Activated CD4-positive, alpha-beta memory T cell treated with anti-CD3 and anti-CD28 coated beads, Interleukin-2, amount 10 ng/mL, durations not matched to agents 7 days and 5 days (primary cell): ENCODE measurements around the gene FOLR2. TPM values are rescaled to one million over a fixed set of nuclear protein-coding genes. Genes with fewer than 3 reads are reported as not detected.
A peak's percentile ranks its signal among the peaks of the same experiment; 100 is the strongest.

Experiments
- CTCF ChIA-PET: fragments of 350-600 bp; sonication (Branson Sonifier 250); formaldehyde crosslinking; loops from one replicate; lab custom pipeline; 2021; ENCODE audit warnings: antibody characterized with exemption, inconsistent platforms; lab: Charles Lee
- POLR2A ChIA-PET: fragments of 350-600 bp; sonication (Branson Sonifier 250); formaldehyde crosslinking; loops from one replicate; lab custom pipeline; 2021; ENCODE audit warnings: antibody characterized with exemption; lab: Charles Lee
- DNase-seq: peaks from one replicate; pipeline ENCODE4 v3.0.0-alpha.2; 2020
- H3K27ac Mint-ChIP-seq: one replicate; pipeline ENCODE4 v1.8.0; 2021; ENCODE audit warnings: mild to moderate bottlenecking, mixed read lengths
- H3K27me3 Mint-ChIP-seq: one replicate; pipeline ENCODE4 v1.8.0; 2021; ENCODE audit warnings: mixed read lengths
- H3K36me3 Mint-ChIP-seq: one replicate; pipeline ENCODE4 v1.8.0; 2021; ENCODE audit warnings: low read depth, mixed read lengths
- H3K4me1 Mint-ChIP-seq: one replicate; pipeline ENCODE4 v1.8.0; 2021; ENCODE audit warnings: mixed read lengths
- H3K4me3 Mint-ChIP-seq: one replicate; pipeline ENCODE4 v1.8.0; 2021; ENCODE audit warnings: mild to moderate bottlenecking, mixed read lengths
- H3K9me3 Mint-ChIP-seq: one replicate; pipeline ENCODE4 v1.8.0; 2021; ENCODE audit warnings: mixed read lengths
- total RNA-seq, 2 experiments: library from RNA; stranded (reverse); gene quantifications; one replicate each; pipeline ENCODE4 v1.2.3, GENCODE V29; 2021

Gene FOLR2
- total RNA-seq, 2 experiments from 2014 or later: not detected

- H3K27ac Mint-ChIP-seq: no peak overlapping the region
- H3K36me3 Mint-ChIP-seq: peaks cover 52% of the 10 kb centered on the region
- DNase-seq: no peak
- ChIA-PET POLR2A (interaction anchor here (0.6 to 2.0 kb wide), 3 partner anchors 7 to 12 kb away, joined by 3 to 8 read pairs (median 3); partner anchors contain the start of gene INPPL1), CTCF (interaction anchor here (0.7 to 2.9 kb wide), 4 partner anchors 25 to 258 kb away, joined by 3 to 11 read pairs (median 4); no protein-coding TSS in a partner anchor)
- peaks cover 7% of the 10 kb centered on the region for H3K4me1 Mint-ChIP-seq
- peaks cover 13% of the 10 kb centered on the region for H3K27me3 Mint-ChIP-seq
- no peaks in the 10 kb centered on the region for H3K9me3 Mint-ChIP-seq
- no peak overlapping the region for H3K4me3 Mint-ChIP-seq
These were observed 18.9 kb downstream of the FOLR2 start for GRCh38 chr11:72235351-72236057.

GRCh38 chr11:72236083-72236697 lies 19.6 kb downstream of the FOLR2 start:
- ChIA-PET POLR2A (interaction anchor here (0.6 to 2.0 kb wide), 4 partner anchors 8 to 13 kb away, joined by 3 to 8 read pairs (median 3); partner anchors contain the start of gene INPPL1), CTCF (interaction anchor here (0.7 to 2.9 kb wide), 7 partner anchors 13 to 259 kb away, joined by 3 to 11 read pairs (median 5); no protein-coding TSS in a partner anchor)
- Mint-ChIP-seq H3K9me3 (no peaks in the 10 kb centered on the region), H3K4me1 (peaks cover 12% of the 10 kb centered on the region), H3K36me3 (peaks cover 50% of the 10 kb centered on the region), H3K4me3 (no peak overlapping the region), H3K27me3 (peaks cover 20% of the 10 kb centered on the region), H3K27ac (no peak overlapping the region)
- DNase-seq: no peak

GRCh38 chr11:72236774-72237111 lies 20.1 kb downstream of the FOLR2 start:
- no peak for DNase-seq
- Mint-ChIP-seq H3K4me1 (peaks cover 12% of the 10 kb centered on the region), H3K9me3 (no peaks in the 10 kb centered on the region), H3K27ac (no peak overlapping the region), H3K4me3 (no peak overlapping the region), H3K36me3 (peaks cover 45% of the 10 kb centered on the region), H3K27me3 (peaks cover 25% of the 10 kb centered on the region)
- ChIA-PET CTCF (interaction anchor here (0.9 to 2.9 kb wide), 7 partner anchors 11 to 259 kb away, joined by 3 to 14 read pairs (median 5); partner anchors contain the start of gene INPPL1), POLR2A (interaction anchor here (0.8 to 2.0 kb wide), 3 partner anchors 9 to 13 kb away, joined by 3 to 8 read pairs (median 3); partner anchors contain the start of gene INPPL1)

- ChIA-PET POLR2A (interaction anchor here (0.8 to 2.0 kb wide), 4 partner anchors 12 to 18 kb away, joined by 3 to 8 read pairs (median 3); partner anchors contain the start of gene INPPL1), CTCF (interaction anchor here (0.9 to 2.9 kb wide), 20 partner anchors 12 to 309 kb away, joined by 3 to 14 read pairs (median 4); partner anchors contain the start of genes INPPL1 and XNDC1N)
- H3K27ac Mint-ChIP-seq: no peak overlapping the region
- no peak for DNase-seq
- peaks cover 12% of the 10 kb centered on the region for H3K4me1 Mint-ChIP-seq
- H3K9me3 Mint-ChIP-seq: no peaks in the 10 kb centered on the region
- peaks cover 31% of the 10 kb centered on the region for H3K27me3 Mint-ChIP-seq
- no peak overlapping the region for H3K4me3 Mint-ChIP-seq
- peaks cover 40% of the 10 kb centered on the region for H3K36me3 Mint-ChIP-seq
These were observed 20.7 kb downstream of the FOLR2 start for GRCh38 chr11:72237112-72237931.

GRCh38 chr11:72238040-72238450 lies 21.5 kb downstream of the FOLR2 start:
- DNase-seq: peak; percentile 65
- no peak overlapping the region for H3K27ac Mint-ChIP-seq
- ChIA-PET POLR2A (interaction anchor here (0.9 to 1.3 kb wide), 2 partner anchors 13 to 17 kb away, joined by 3 read pairs; partner anchors contain the start of gene INPPL1), CTCF (interaction anchor here (0.6 to 2.9 kb wide), 24 partner anchors 8 to 310 kb away, joined by 3 to 14 read pairs (median 4); partner anchors contain the start of genes INPPL1 and XNDC1N)
- H3K27me3 Mint-ChIP-seq: peaks cover 38% of the 10 kb centered on the region
- peaks cover 12% of the 10 kb centered on the region for H3K4me1 Mint-ChIP-seq
- no peak overlapping the region for H3K4me3 Mint-ChIP-seq
- H3K36me3 Mint-ChIP-seq: peaks cover 37% of the 10 kb centered on the region
- H3K9me3 Mint-ChIP-seq: no peaks in the 10 kb centered on the region

GRCh38 chr11:72238492-72239312 lies 22.1 kb downstream of the FOLR2 start:
- peaks cover 43% of the 10 kb centered on the region for H3K27me3 Mint-ChIP-seq
- H3K4me1 Mint-ChIP-seq: peaks cover 16% of the 10 kb centered on the region
- H3K4me3 Mint-ChIP-seq: no peak overlapping the region
- no peaks in the 10 kb centered on the region for H3K9me3 Mint-ChIP-seq
- H3K27ac Mint-ChIP-seq: no peak overlapping the region
- ChIA-PET POLR2A (interaction anchor here (0.9 to 1.3 kb wide), 3 partner anchors 14 to 17 kb away, joined by 3 read pairs; partner anchors contain the start of gene INPPL1), CTCF (interaction anchor here (0.6 to 2.9 kb wide), 24 partner anchors 9 to 310 kb away, joined by 3 to 14 read pairs (median 4); partner anchors contain the start of genes INPPL1 and XNDC1N)
- peaks cover 38% of the 10 kb centered on the region for H3K36me3 Mint-ChIP-seq
- no peak for DNase-seq

GRCh38 chr11:72239313-72239848 lies 22.8 kb downstream of the FOLR2 start:
- Mint-ChIP-seq H3K36me3 (peaks cover 31% of the 10 kb centered on the region), H3K27me3 (peaks cover 43% of the 10 kb centered on the region), H3K27ac (no peak overlapping the region), H3K4me1 (peaks cover 16% of the 10 kb centered on the region), H3K9me3 (no peaks in the 10 kb centered on the region), H3K4me3 (no peak overlapping the region)
- DNase-seq: no peak
- CTCF ChIA-PET: interaction anchor here (1.3 kb wide), 1 partner anchor 224 kb away, joined by 4 read pairs; no protein-coding TSS in a partner anchor
- POLR2A ChIA-PET: interaction anchor here (1.0 kb wide), 1 partner anchor 16 kb away, joined by 3 read pairs; no protein-coding TSS in a partner anchor

- ChIA-PET CTCF (interaction anchor here (1.3 to 1.4 kb wide), 2 partner anchors 174 to 191 kb away, joined by 3 to 4 read pairs; no protein-coding TSS in a partner anchor), POLR2A (interaction anchor here (0.6 to 1.8 kb wide), 4 partner anchors 15 to 27 kb away, joined by 3 to 7 read pairs (median 5); partner anchors contain the start of gene INPPL1)
- peaks cover 43% of the 10 kb centered on the region for H3K27me3 Mint-ChIP-seq
- H3K4me3 Mint-ChIP-seq: peak overlapping the region; percentile 50
- H3K9me3 Mint-ChIP-seq: no peaks in the 10 kb centered on the region
- H3K36me3 Mint-ChIP-seq: peaks cover 29% of the 10 kb centered on the region
- no peak for DNase-seq
- H3K4me1 Mint-ChIP-seq: peaks cover 21% of the 10 kb centered on the region
- H3K27ac Mint-ChIP-seq: no peak overlapping the region
These were observed 23.4 kb downstream of the FOLR2 start for GRCh38 chr11:72239849-72240460.

GRCh38 chr11:72240461-72241290 lies 24.1 kb downstream of the FOLR2 start:
- Mint-ChIP-seq H3K4me1 (peaks cover 21% of the 10 kb centered on the region), H3K36me3 (peaks cover 25% of the 10 kb centered on the region), H3K27ac (no peak overlapping the region), H3K4me3 (peak overlapping the region; percentile 50), H3K27me3 (peaks cover 43% of the 10 kb centered on the region), H3K9me3 (no peaks in the 10 kb centered on the region)
- ChIA-PET POLR2A (interaction anchor here (0.6 to 1.8 kb wide), 4 partner anchors 15 to 26 kb away, joined by 3 to 7 read pairs (median 5); partner anchors contain the start of gene INPPL1), CTCF (interaction anchor here (0.6 to 1.4 kb wide), 3 partner anchors 174 to 326 kb away, joined by 3 to 4 read pairs (median 3); no protein-coding TSS in a partner anchor)
- no peak for DNase-seq

GRCh38 chr11:72241291-72241781 lies 24.7 kb downstream of the FOLR2 start:
- Mint-ChIP-seq H3K27me3 (peaks cover 43% of the 10 kb centered on the region), H3K4me1 (peaks cover 21% of the 10 kb centered on the region), H3K4me3 (no peak overlapping the region), H3K9me3 (no peaks in the 10 kb centered on the region), H3K36me3 (peaks cover 25% of the 10 kb centered on the region), H3K27ac (no peak overlapping the region)
- ChIA-PET CTCF (interaction anchor here (0.6 to 1.4 kb wide), 4 partner anchors 18 to 326 kb away, joined by 3 to 4 read pairs (median 3); no protein-coding TSS in a partner anchor), POLR2A (interaction anchor here (1.0 to 1.8 kb wide), 3 partner anchors 16 to 20 kb away, joined by 3 to 7 read pairs (median 7); partner anchors contain the start of gene INPPL1)
- no peak for DNase-seq
